HTERT RPE-1 (cell line): ENCODE data around the gene NPTXR.

Experiments
- in situ Hi-C: fragments of 300-500 bp; cut with MboI; formaldehyde crosslinking; loops from 4 replicates; pipeline ENCODE4 v1.14.3; 2020; ENCODE audit warnings: low sequenced_read_pairs

Gene NPTXR

GRCh38 chr22:38853196-38853651 is 9.4 kb upstream of the NPTXR start:
- in situ Hi-C loops, result no loop called here

DNA sequence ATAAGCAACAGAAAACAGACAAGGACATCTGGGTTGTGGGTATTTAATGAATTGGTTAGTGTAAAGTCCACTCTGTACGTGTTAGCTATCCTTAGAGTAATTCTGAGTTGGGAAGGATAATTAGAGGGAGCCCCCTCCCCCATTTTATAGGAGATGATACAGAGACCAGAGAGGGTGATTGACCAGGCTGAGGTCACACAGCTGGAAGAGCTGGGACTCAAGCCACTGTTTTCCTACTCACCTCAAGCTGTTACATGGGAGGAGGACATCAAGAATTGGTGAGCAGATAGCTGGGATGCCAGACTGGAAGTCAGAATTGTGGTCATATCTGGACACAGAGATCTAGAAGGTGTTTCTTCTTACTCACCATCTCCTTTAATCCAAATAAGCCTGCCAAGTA is 8.7 kb upstream of the NPTXR start:
- in situ Hi-C loops, result no loop called here

DNA sequence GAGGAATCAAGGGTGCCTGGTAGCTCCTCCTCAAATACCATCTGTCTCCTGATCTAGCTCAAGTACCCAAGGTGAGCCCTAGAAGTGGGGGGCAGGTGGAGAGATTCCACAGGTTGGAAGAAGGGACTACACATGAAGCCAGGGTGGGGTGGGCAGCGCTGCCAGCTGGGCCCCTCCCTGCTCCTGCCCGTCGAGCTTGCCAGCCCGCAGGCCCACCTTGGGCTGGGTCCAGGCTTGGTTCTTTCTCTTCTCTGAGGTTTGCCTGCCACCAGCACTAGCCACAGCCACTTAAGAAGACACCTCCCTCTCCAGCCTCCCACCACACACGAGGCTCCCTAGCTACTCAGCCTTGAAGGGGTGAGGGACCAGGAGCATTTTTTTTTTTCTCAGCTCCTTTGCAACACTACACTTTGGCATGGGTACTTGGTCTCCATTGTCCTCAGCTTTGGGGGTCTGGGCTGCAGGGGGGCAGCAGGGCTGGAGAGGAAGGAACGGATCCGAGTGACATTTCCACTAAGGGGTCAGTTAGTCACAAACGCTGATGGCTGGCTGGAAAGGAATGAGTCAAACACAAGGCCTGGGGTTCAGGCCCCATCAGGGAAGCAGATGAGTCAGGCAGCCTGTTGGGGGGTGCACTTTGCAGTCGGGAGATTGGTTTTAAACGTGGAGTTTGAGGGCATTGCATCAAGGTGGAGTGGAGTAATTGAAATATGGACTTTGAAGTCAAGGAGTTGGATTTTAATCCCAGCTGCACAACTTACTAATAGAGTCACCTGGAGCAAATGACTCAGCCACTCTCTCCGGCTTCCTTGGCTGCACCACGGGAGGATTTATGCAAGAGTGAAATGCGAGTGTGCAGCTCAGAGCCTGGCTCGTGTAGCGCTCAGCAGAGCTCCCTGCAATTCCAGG is 7.4 kb upstream of the NPTXR start:
- in situ Hi-C loops, result no loop called here

DNA sequence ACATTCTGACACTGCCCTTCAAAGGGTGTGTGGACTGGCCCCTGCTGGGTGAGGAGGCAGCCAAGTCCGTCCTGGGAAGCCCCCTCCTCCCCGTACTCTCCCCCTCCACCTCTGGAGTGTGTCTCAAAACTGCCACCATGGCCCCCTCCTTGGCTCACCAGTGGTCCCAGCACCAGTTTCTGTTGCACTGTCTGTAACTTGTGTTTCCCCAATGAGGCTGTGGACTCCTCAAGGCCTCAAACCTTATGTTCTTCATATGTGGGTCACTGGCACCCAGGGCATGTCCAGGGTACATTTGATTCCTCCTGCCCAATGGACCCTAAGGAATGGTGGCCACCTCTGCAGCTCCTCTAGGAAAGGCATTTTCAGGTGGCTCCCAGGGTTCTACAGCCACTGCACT is 6.6 kb upstream of the NPTXR start:
- in situ Hi-C loops, result no loop called here

- in situ Hi-C loops, result no loop called here
Observed at GRCh38 chr22:38849811-38850210, 6.0 kb upstream of the NPTXR start.

DNA sequence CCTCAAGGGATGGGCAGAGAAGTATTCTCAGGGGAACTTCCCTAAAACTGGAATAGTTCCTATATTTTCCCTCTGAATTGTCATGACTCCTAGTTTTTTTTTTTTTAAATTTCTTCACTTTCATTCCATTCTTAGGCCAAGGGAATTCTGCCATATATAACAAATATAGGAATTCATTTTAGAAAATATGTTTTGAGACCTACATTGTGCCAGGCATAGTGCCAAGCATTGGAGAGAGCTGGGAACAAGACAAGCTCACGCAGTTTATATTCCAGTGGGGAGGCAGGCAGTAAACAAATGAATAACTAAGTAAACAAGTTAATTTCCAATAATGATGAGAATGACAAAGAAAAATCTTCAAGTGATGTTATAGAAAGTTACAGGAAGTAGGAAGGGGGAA is 2.6 kb upstream of the NPTXR start:
- in situ Hi-C loops, result no loop called here

GRCh38 chr22:38845004-38845740 is 1.3 kb upstream of the NPTXR start:
- in situ Hi-C loops, result no loop called here

DNA sequence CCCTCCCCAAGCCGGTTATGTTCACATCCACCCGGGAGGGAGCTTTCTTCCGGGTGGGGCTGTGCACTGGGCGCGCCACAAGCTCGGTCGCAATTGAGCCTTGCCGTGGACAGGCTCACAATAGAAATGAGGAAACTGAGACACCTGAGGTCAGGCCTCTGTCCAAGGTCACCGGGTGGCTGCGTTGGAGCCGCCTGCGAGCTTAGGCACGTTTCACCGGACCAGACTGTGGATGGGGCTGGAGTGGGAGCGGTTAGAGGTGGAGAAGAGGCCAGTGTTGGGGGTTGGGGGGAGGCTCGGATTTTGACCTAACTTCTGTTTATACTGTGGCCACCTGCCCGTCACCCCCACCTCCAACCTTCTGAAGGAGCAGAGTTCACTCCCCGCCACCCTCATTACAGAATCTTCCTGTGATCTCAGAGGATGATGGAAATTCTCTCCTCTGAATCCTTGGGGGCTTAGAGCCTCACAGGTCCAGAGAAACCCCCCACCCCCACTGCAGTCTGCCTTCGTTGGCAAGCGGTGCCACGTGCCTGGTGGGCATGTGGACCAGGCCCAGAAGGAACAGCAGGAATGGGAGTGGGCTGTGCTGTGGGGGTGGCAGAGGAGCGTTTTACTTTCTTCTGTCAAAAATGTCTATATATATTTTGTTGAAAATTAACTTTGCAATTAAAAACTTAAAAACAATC is 631 bp upstream of the NPTXR start:
- in situ Hi-C loops, result no loop called here

DNA sequence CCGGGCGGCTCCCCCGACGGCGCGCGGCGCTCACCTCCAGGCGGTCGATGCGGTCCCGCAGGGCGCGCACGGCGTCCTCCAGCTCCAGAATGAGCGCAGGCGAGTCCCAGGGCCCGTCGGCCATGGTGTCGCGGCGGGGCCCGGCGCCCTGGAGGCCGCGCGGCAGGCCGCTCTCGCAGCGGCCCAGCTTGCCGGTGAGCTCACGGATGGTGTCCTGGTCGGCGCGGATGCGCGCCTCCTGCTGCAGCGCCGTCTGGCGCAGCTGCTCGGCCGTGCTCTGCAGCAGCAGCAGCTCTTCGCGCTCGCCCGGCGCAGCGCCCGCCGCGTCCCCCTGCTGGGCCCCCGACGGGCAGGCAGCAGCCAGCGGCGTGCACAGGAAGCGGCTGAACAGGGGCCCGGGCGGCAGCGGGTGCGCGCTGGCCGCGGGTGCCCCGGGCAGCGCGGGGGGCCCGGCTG is 599 bp downstream of the NPTXR start:
- in situ Hi-C loops, result no loop called here

DNA sequence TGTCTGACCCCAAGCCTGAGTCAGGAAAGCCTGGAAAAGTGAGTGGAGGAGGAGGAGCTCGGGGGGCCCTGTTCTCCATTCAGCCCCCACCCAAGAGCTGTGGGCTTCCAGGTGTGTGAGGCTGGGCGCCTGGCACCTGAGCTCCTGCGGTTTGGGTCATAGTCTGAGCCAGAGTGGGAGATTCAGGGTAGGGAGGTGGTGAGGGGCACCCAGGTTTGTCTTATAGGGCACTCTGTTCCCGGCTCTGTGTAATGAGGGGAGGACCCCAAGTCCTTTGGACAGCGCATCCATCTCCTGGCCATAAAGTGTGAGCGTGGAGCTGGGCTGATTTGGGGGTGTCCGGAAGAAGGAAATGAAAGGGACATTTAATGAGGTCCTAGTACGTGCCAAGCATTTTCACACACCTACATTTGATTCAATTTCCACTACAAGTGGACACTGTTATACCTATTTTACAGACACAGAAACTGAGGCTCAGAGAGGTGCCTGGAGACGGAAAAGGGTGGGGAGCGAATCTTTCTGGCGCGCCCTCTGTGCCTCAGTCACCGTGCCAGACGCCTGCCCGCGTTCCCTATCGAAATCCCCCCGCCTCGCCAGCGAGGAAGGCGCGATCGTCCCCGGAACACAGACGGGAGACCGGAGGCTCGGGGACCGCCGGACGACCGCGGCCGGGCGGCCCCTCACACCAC is 1.2 kb downstream of the NPTXR start:
- in situ Hi-C loops, result no loop called here

- in situ Hi-C loops, result no loop called here
Observed at GRCh38 chr22:38841635-38842034, 2.2 kb downstream of the NPTXR start.

- in situ Hi-C loops, result no loop called here
Observed at GRCh38 chr22:38841211-38841610, 2.6 kb downstream of the NPTXR start.

DNA sequence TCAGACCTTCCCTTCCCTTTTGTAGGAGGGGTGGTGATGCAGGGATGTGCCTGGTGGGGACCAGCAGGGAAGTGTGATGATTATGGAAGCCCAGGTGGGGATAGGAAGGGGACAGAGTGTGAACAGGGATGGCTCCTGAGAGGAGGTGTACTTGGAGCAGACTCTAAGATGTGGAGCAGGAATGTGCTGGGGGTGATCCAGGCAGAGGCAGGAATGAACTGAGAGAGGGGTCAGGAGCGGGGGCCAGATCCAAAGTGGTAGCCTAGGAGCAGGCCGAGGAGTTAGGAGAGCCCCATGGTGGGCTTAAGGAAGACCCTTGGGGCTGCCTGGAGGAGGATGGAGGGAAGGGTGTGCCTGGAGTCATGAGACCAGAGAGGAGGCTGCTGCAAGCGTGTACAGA is 3.7 kb downstream of the NPTXR start:
- in situ Hi-C loops, result no loop called here

DNA sequence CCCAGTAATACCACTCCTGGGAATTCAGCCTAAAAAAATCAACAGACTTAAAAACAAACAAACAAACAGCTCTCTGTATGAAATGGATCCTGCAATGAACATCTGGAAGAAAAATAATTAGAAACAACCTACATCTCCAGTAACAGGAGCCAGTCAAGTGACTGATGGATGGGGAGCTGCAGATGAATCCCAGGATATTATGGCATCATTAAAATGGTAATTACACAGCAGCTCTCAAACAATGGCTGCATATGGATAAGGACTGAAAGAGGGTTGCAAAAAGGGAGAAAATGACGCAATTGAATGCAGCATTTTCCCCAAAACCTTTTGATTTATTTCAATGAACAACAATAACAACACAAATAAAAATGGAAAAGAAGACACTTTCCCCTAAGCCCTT is 4.1 kb downstream of the NPTXR start:
- in situ Hi-C loops, result no loop called here

DNA sequence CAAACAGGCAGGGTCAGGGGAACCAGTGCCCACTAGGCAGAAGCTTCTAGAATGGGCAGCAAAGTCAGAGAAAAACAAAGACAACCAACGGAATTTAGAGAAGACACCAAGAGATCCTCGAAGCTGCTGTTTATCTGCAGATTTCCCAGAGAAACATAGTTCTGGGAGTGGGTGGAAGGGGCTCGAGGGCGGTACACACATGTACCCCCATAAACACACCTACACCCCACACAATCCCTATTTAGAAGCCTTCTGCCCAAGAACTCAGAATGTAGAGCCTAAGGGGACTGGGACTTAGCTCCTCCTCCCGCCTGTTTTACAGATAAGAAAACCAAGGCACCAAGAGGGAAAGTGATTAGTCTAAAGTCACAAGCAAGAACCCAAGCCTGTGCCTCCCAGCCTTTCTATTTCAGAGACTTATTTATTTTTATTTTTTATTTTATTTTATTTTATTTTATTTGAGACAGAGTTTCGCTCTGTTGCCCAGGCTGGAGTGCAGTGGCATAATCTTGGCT is 6.4 kb downstream of the NPTXR start:
- in situ Hi-C loops, result no loop called here

DNA sequence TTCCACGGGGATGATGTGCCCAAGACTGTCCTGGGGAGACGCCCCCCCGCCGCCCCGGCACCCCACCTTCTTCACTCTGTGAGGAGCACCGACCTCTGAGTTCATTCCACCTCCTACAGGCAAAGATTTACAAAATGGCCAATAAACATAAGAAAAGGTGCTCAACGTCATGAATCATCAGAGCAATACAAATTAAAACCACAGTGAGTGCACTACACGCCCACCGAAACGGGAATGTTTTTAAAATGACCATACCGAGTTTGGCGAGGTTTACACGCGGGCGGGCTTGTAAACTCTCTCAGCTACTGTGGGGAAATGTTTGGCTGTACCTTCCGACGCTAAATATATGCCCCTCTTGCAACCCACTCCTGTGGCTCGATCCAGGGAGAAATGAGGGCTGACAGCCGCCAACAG is 7.9 kb downstream of the NPTXR start:
- in situ Hi-C loops, result no loop called here

DNA sequence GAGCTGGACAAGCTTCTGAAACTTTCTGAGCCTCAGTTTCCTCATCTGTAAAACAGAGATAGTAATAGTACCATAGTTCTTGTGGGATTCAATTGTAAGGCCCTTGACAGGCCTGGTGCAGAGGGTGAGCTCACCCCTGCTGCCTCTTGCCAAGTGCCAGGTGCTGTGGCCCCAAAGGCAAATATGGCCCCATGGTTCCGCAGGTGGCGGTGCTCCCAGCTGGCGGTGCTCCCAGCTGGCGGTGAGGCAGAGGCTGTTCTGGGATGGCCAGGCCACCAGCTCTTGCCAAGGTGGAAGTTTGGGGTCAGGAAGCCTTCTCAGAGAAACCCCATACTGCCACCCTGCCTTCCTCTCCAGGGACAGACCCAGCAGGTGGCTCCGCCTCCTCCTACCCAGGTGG is 8.8 kb downstream of the NPTXR start:
- in situ Hi-C loops, result no loop called here

GRCh38 chr22:38834215-38834953 is 9.4 kb downstream of the NPTXR start:
- in situ Hi-C loops, result no loop called here

GRCh38 chr22:38833061-38833460 is 10.8 kb downstream of the NPTXR start:
- in situ Hi-C loops, result no loop called here
